NCI-H2029 treated with DMSO at 0.1 percent for 48 hours (cell line): ENCODE measurements around the gene GKN1.
"Not testable (repeated sequence)": the region's sequence is repeated elsewhere in the genome, so short reads cannot be mapped to it uniquely, and the experiment has no call there.

ENCODE experiments used
- DNase-seq: peaks from one replicate; lab custom pipeline; 2025; lab: John Stamatoyannopoulos, UW

Gene GKN1

GRCh38 chr2:68974251-68974650 is at the start of gene GKN1:
TSS of gene GKN1 (plus strand) at chr2:68974636. CDS start at chr2:68974678, 42 bp downstream.
- no peak for DNase-seq

- peak; percentile 16 for DNase-seq
Measured at GRCh38 chr2:68925295-68925896, 49.0 kb upstream of the GKN1 start.

GRCh38 chr2:68926796-68927195 is 47.6 kb upstream of the GKN1 start:
- DNase-seq = no peak

- no peak for DNase-seq
Measured at GRCh38 chr2:68931149-68931711, 43.2 kb upstream of the GKN1 start.

DNA sequence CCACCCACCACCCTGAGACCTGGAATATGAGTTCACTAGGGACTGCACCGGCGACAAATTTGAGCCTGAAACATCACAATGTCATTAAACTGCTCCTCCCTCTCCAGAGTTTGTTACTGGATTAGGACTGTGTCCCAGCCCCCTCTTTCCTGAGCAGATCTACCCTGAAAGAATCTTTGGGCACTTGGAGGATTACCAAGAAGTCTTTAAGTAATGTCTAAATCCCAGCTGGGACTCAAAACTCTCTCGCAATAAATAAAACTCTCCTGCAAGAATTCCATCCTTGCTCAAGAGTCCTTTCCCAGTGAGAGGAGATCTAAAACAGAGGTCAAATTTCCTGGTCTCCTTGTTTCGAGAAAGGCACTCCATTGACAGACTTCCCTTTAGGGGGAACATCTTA is 42.6 kb upstream of the GKN1 start:
- DNase-seq = no peak

GRCh38 chr2:68932402-68932801 is 42.0 kb upstream of the GKN1 start:
- DNase-seq = no peak

GRCh38 chr2:68934021-68934420 is 40.4 kb upstream of the GKN1 start:
- no peak for DNase-seq

DNA sequence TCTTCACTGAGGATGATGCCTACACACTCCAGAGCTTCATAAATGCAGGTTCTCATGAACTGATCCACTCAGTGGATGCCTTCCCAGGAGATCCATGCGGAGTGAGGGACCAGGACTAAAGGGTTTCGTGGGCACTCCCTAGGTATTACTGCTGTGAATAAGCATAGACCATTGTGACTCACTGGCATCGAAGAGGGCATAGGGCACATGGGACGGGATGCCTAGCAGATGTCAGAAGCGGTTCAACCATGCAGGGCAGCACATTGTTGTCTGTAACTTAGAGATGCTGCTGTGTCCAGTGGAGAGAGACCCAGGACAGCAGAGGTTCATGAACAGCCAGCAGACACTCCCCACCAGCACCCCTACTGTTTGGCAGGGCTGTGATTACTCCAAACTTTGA is 39.0 kb upstream of the GKN1 start:
- no peak for DNase-seq

DNA sequence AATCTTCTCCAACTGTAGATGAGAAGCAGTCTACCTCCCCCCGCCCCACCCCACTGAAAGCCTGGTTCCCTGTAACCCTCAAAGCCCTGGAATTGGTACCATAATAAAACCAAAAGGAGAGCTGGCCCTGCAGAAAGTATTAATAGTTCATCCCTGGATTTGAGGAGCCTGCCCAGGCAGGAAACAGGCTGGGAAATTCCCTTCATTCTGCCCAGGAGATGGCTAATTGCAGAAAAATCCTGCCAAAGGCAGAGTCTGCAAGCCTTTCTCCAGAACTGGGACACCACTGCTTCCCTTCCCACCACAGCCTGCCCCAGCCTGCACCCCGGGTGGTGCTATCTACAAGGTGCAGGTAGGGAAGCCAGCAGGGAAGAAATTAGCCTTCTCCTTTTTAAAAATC is 38.0 kb upstream of the GKN1 start:
- DNase-seq = no peak

DNA sequence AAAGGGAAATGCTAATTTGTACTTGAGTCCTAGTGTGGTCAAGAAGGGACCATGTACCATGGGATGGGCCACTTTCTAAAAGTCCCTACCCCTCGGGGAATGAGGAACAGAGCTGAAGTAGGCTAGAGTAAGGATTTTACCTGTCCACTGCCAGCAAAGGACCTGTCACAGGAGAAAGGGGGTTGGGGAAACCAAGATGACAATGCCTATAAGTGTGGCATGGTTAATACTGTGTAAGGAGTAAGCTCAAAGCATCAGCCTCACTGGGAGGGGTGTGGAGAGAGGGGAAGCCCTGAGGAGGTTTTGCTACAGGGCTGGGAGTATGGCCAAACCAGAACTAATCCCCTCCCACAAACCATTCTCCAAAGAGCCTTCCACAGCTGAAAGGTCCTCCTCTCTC is 37.5 kb upstream of the GKN1 start:
- no peak for DNase-seq

- no peak for DNase-seq
Measured at GRCh38 chr2:68937346-68938055, 36.9 kb upstream of the GKN1 start.

GRCh38 chr2:68938938-68939337 is 35.5 kb upstream of the GKN1 start:
- DNase-seq = no peak

GRCh38 chr2:68939962-68940361 is 34.5 kb upstream of the GKN1 start:
- DNase-seq = no peak

DNA sequence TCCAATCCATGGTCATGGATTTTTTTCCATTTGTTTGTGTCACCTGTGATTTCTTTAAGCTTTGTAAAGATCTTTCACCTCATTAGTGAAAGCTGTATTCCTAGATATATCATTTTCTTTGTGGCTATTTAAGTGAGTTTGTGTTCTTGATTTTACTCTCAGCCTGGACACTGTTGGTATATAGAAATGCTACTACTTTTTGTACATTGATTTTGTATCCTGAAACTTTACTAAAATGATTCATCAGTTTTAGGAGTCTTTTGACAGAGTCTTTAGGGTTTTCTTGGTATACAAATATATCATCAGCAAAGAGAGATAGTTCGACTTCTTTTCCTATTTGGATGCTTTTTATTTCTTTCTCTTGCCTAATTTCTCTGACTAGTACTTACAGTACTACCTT is 34.1 kb upstream of the GKN1 start:
- no peak for DNase-seq

DNA sequence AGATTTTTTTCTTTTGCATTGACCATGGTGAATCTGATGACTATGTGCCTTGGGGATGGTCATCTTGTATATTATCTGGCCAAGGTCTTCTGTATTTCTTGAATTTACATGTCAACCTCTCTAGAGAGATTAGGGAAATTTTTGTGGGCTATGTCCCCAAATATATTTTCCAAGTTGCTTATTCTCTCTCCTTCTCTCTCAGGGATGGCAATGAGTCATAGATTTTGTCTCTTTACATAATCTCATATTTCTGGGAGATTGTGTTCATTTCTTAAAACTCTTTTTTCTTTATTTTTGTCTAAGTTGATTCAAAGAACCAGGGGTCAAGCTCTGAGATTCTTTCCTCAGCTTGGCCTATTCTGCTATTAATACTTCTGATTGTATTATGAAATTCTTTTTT is 31.6 kb upstream of the GKN1 start:
- DNase-seq = no peak

DNA sequence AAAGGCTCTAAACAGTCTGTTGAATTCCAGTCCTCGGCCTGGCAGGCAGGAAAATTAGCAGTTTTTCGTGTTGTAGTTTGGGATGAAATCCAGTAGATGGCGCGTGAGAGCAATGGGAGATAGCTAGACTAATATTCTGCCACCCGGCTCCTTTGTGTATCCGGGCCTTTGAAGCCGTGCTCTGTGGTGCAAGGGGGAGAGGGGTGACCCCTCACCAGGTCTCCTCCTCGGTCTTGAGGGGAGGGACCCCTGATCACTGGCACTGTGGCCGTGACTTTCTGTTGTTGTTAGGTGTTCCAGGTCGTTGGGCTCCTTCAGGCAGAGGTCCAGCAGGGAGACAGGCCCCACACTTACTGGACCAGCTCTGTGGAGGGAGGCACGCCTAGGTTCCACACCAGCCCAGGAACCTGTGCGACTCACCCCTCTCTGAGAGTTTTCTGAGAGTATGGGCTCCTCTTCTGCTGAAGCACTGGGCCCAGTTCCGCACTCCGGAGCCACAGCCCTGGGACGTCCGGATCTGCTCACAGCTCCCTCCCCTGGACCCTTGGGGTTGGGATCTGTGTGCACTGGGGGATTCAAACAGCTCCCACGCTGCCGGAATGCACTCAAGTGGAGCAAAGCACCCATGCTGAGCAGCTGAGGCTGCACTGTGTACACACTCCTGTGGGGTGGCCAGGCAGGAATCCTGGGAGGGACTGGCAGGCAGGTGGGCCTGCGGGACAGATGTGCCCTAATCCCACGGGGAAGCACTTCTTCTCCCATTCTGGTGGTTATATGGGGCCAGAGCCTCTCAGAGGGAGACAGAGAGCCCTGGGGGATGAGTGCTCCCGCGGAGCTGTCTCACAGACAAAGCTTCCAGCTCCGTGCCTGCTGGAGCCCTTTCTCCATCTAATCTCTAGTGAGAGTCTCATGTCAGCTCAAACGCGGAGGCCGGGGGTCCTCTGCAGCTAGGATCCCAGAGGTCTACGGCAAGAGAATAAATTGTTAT is 30.6 kb upstream of the GKN1 start:
- peak; percentile 43 for DNase-seq

DNA sequence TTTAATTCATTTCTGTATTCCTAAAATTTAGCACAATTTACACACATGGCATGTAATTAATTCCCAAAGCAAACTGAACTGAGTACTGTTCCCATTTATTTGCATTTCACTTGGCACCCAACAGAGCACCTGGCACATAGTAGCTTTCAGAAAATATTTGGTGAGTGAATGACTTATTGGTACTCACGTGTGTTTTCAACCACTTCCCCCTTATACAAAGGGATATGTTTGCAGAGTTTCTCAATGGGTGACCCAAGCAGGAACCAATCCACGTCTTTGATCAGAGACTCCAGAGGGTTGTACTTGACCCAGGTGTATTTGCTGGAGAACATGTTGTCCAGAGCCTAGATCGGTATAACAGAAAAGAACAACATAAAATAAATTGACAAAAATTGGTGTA is 28.3 kb upstream of the GKN1 start:
- peak; percentile 88 for DNase-seq

GRCh38 chr2:68948710-68949109 is 25.7 kb upstream of the GKN1 start:
- DNase-seq = no peak

DNA sequence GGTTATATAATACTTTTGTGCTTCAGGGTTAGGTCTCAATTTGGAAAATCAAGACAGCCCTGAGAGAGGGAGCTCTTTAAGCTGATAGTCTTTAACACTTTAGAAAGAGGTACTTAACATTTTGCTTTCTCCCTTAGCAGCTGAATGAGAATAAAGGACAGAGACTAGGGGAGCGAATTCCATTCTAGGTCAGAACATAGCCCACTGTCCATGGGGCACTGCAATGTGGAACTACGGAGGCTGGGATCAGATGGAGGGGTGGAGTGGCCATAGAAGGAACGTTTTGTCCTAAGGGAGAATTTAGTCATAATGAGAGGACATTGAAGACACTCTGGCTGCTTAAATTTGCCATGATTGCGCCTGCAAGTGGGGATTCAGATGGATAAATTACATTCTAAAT is 22.5 kb upstream of the GKN1 start:
- no peak for DNase-seq

GRCh38 chr2:68952887-68953521 is 21.4 kb upstream of the GKN1 start, which contains the start of gene GKN2:
TSS of gene GKN2 (minus strand) at chr2:68952893. CDS start at chr2:68952861, 32 bp downstream.
- DNase-seq = no peak

- not testable (repeated sequence) for DNase-seq
Measured at GRCh38 chr2:68955432-68955831, 19.0 kb upstream of the GKN1 start.

DNA sequence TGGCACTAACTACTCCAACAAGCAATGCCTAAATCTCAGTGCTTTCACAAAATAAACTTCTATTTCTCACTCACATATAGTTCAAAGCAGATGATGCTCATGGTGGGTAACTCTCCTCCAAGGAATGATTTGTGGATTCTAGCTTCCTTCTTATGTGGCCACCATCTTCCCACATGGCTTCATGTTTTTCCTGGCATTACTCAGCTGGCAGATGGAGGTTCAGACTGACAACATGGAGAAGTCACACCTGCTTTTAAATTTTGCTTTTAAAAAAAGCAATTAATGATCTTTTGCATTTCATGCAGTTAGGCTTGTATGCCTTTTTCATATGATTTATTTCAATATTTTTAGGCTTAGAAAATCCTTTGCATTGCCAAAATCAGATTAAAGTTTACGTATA is 15.4 kb upstream of the GKN1 start:
- DNase-seq = no peak
